NCI-H1417 treated with DMSO at 0.1 percent for 48 hours (cell line): ENCODE measurements around the gene ZMPSTE24.
A peak's percentile ranks its signal among the peaks of the same experiment; 100 is the strongest.
"Not testable (repeated sequence)": the region's sequence is repeated elsewhere in the genome, so short reads cannot be mapped to it uniquely, and the experiment has no call there.

Experiments used
- DNase-seq: peaks from one replicate; lab custom pipeline; 2025; lab: John Stamatoyannopoulos, UW

Gene ZMPSTE24

DNA sequence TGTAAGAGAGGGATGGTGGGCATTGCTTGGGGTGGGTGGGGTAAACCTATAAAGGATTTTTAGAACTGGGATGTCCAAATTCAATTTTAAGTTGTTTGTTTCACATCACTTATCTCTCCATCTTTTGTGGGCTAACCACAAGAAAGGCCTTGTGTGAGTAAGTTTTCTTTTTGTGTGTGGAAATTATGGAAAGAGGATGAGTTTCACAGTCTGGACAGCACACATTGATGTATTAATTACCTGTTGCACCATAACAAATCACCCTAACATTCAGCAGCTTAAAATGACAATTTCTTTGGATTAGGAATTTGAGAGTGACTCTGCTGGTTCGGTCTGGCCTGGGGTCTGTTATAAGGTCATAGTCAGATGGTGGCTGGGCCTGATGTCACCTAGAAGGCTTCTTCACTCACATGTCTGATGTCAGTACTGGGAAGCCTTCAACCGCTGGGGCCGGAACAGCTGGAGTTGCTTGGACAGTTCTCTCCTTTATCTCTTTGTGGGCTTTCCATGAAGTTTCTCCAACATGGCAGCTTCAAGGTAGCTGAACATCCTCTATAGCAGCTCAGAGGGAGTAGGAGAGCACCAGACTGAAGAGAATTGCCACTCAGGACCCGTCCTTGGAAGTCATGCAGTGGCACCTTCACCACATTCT lies 61.1 kb downstream of the ZMPSTE24 start:
- DNase-seq, result no peak

DNA sequence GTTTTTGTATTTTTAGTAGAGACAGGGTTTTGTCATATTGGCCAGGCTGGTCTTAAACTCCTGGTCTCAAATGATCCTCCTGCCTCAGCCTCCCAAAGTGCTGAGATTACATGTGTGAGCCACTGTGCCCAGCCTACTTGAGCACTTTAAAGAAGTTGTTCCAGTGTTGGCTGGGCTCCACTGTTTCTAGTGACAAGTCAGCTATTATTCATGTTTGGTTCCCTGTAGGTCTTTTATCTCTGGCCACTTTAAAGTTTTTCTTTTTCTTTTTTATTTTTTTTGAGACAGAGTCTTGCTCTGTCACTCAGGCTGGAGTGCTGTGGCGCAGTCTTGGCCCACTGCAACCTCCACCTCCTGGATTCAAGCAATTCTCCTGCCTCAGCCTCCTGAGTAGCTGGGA lies 73.4 kb downstream of the ZMPSTE24 start:
- not testable (repeated sequence) for DNase-seq

DNA sequence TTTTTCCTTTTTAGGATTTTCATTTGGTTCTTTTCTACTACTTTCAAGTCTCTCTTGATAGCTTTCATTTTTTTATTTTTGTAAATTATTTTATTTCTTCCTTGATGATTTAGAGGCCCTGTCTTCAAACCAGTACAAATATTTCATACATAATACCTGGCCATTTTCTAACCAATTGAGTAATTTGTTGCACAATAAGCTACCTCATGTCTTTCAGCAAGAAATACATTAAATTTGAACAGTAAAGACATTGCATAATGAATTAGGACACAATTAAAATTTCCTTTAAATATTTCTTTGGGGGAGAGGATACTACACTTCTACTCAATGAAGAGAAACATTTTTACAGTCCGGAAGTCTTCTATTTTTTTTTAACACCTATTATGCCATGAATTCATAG lies 74.7 kb downstream of the ZMPSTE24 start:
- DNase-seq, result no peak

DNA sequence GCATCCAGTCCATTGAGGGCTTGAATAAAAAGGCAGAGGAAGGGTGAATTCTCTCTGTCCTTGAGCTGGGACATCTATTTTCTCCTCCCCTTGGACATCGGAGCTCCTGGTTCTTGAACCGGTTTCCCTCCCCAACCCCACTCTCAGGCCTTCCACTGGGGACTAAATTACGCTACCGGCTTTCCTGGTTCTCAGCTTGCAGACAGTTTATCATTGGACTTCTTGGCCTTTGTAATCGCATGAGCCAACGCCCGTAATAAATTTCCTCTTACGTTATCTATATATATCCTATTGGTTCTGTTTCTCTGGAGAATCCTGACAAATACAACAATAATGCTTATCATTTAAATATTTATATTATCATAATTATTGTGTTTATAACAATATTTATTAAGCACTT lies 79.4 kb downstream of the ZMPSTE24 start:
- no peak for DNase-seq

DNA sequence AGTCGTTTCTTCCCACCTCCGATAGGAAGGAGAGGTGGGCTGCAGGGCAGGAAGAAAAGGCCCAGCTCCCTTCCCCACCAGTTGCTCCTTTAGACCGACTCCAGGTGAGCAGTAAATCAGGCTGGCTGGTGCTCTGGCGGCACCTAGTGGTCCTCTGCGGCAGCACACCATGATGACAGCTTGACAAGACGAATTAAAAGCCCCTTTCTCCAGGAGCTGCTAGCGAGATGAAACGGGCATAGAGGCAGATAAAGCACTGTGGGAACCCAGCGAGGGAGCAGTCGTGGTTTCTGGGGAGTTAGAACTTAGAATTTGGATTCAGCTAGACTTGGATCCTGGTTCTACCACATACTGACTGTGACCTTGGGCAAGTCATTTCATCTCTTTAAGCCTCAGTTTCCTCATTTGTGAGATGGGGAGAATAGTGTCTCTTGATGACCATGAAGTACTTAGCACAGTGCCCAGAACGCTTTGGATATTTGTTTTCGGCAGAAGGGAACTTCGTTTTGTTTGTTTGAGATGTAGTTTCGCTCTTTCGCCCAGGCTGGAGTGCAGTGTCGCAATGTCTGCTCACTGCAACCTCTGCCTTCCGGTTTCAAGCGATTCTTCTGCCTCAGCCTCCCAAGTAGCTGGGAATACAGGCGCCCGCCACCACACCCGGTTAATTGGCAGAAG lies 80.8 kb downstream of the ZMPSTE24 start:
- DNase-seq, result peak; percentile 55

DNA sequence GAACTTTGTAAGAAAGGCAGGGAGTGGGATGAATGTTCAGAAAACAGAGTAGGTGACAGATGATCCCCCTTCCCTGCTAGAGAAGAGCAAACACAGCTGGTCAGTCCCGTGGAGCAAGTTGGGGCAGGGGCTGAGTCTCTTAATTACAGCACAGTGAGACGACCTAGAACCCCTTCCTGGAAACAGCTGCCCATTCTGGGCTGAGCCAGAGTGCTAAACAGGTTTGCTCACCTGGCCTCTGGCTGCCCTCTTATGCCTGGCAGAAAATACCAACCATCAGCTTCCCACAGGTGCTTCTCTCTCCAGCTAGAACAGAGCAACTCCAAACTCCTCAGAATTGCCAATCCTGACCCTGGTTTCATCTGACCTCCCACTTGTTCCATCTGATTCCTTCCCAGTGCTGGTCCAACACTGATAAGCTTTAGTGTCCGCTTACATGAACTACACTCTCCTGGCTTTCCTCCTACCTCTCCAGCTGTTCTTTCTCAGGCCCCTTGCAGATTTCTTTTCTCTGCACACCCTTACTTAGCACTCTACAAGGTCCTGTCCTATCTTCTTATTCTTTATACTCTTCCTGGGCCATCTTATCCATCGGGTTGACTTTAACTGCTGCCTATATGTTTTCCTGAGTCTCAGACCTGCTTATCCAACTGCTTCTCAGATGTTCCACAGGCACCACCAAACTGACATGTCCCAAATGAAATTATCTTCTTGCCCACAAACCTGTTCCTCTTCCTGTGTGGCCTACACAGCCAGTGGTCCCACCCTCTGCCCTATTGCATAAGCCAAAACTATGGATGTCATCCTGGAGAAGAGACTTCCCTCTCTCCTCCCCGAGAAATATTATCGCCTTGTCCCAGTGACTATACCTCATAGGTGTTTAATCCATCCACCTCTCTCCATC lies 81.6 kb downstream of the ZMPSTE24 start:
- DNase-seq, result no peak

DNA sequence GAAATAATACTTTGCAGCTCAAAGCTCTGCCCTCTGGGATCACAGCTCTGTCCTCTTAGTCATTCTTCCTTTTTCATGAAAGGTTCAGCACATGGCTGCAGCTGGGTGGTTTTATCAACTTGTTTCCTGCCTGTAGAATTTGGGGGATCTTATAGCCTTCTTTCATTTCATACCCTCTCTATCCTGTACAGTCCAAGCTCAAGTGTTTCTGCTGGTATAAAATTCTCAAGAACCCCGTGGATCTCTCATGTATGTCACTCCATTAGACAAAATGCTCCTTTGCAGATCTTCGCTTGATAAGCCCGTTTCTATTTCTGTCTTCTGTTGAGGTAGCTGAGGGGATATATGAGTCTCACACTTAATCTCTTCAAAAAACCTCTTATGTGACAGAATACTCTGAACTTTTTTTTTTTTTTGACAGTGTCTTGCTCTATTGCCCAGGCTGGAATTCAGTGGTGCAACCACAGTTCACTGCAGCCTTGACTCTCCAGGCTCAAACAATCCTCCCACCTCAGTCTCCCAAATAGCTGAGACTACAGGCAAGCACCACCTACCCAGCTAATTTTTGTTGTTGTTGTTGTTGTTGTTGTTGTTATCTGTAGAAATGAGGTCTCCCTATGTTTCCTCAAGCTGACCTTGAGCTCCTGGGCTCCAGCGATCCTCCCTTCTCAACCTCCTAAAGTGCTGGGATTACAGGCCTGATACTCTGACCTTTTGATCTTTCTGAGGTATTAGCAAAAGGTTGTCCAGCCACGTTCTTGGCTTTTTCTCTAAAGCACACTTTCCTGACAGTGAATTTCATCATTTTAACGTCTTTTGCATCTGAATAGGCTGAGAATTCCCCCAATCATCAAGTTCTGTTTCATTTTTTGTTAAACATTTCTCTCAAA lies 83.7 kb downstream of the ZMPSTE24 start:
- DNase-seq, result no peak

DNA sequence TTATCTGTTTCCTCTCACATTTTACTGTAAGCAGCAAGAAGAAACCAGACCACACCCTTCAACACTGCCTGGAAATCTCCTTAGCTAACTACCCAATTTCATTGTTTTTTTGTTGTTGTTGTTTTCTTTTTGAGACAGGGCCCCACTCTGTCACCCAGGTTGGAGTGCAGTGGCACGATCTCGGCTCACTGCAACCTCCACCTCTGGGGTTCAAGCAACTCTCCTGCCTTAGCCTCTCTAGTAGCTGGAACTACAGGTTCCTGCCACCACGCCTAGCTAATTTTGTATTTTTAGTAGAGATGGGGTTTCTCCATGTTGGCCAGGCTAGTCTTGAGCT lies 84.3 kb downstream of the ZMPSTE24 start:
- not testable (repeated sequence) for DNase-seq
